HG02840 (cell line): ENCODE measurements around the gene ADAMTSL3.

Experiments used
- ATAC-seq: cut with Tn5 transposase; IDR thresholded peaks from one replicate; pipeline ENCODE4 v1.9.1; 2021; ENCODE audit warnings: mild to moderate bottlenecking, moderate library complexity, moderate number of reproducible peaks; ENCODE audit not compliant: unreplicated experiment, low FRiP score

Gene ADAMTSL3

DNA sequence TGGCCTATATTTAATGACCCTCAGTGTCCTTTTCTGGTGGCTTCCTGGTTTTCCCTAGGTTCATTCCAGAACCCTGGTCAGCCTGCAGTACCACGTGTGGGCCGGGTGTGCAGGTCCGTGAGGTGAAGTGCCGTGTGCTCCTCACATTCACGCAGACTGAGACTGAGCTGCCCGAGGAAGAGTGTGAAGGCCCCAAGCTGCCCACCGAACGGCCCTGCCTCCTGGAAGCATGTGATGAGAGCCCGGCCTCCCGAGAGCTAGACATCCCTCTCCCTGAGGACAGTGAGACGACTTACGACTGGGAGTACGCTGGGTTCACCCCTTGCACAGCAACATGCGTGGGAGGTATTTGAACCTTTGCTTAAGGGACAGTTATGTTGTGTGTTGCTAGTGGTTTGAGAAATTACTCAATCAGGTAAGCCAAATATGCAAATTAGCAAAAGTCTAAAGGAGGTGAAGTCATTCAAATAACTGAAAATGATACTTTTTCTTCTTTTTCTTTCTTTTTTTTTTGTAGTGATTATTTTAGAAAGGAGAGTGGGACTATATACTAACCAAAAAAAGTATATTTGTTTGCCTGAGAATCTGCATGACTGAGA is 259.2 kb downstream of the ADAMTSL3 start:
- ATAC-seq, result no peak

- ATAC-seq, result no peak
Observed at GRCh38 chr15:83914906-83915305, 261.0 kb downstream of the ADAMTSL3 start.

DNA sequence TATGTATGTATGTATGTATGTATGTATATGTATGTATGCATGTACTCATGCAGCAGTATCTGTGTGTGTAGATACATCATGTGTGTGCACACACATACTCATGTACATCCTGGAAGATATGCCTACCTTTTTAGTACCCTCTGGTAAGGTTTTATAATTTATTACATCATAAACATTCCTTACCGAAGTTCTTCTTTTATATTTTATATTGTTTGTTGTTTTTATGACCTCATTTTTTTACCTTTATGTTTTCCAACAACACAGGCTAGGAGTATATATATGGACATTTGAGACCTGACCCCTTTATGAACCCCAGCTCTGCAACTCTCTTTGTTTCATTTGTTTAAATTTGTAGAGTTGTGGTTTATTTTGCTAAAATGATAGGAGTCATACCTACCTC is 263.5 kb downstream of the ADAMTSL3 start:
- ATAC-seq, result no peak

DNA sequence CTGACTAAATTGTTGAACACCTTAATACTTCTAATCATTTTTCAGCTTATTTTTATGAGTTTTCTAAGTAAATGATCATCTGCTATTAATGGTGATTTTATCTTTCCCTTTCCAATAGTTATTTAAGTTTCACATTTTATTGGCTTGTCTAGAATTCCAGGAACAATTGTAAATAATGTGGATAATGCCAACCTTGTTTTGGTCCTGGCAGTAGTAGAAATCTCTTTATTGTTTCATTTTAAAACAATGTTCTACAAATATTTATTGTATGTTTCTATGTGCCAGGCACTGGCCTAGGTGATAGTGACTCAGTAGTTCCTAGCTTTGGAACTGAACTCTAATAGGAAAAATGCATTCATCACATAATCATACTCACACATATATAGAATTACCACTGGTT is 264.1 kb downstream of the ADAMTSL3 start:
- no peak for ATAC-seq

- no peak for ATAC-seq
Observed at GRCh38 chr15:83919319-83919830, 265.5 kb downstream of the ADAMTSL3 start.

- no peak for ATAC-seq
Observed at GRCh38 chr15:83919978-83920510, 266.1 kb downstream of the ADAMTSL3 start.

GRCh38 chr15:83922649-83923294 is 268.8 kb downstream of the ADAMTSL3 start:
- no peak for ATAC-seq

- no peak for ATAC-seq
Observed at GRCh38 chr15:83926116-83926515, 272.2 kb downstream of the ADAMTSL3 start.

GRCh38 chr15:83927704-83928391 is 273.9 kb downstream of the ADAMTSL3 start:
- no peak for ATAC-seq

GRCh38 chr15:83928392-83928734 is 274.4 kb downstream of the ADAMTSL3 start:
- ATAC-seq, result no peak

- no peak for ATAC-seq
Observed at GRCh38 chr15:83928878-83929418, 275.0 kb downstream of the ADAMTSL3 start.

GRCh38 chr15:83929619-83930018 is 275.7 kb downstream of the ADAMTSL3 start:
- no peak for ATAC-seq

- no peak for ATAC-seq
Observed at GRCh38 chr15:83930392-83931212, 276.7 kb downstream of the ADAMTSL3 start.

DNA sequence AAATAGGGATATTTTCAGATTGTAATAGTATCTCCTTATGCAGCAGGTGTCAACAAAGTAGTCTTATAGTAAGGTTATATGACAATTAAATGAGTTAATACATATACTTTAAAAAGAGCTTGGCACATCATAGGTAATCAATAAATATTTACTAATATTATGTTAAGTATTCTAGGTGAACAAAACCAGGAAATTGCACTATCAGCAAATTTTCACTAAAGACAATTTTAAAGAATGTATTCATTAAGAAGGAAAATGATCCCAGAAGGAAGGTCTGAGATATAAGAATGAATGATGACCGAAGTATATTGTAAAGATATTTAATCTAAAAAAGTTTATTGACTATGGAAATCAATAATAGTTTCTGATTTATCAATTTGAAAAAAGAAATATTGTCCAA is 281.9 kb downstream of the ADAMTSL3 start:
- no peak for ATAC-seq

DNA sequence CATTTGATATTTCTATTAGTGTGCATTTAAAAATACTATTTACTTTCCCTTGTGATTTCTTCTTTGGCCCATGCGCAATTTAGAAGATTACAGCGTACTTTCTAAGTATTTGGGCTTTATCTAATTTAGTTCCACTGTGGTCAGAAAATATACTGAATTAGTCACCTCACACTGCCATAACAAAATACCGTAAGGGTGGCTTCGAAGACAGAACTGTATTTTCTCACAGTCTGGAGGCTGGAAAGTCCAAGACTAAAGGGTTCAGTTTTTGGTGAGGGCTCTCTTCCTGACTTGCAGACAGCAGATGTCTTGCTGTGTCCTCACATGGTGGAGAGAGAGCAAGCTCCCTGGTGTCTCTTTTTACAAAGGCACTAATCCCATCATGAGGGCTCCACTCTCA is 286.2 kb downstream of the ADAMTSL3 start:
- no peak for ATAC-seq

- ATAC-seq, result no peak
Observed at GRCh38 chr15:83943043-83943442, 289.1 kb downstream of the ADAMTSL3 start.

GRCh38 chr15:83943849-83944404 is 290.0 kb downstream of the ADAMTSL3 start:
- ATAC-seq, result no peak

DNA sequence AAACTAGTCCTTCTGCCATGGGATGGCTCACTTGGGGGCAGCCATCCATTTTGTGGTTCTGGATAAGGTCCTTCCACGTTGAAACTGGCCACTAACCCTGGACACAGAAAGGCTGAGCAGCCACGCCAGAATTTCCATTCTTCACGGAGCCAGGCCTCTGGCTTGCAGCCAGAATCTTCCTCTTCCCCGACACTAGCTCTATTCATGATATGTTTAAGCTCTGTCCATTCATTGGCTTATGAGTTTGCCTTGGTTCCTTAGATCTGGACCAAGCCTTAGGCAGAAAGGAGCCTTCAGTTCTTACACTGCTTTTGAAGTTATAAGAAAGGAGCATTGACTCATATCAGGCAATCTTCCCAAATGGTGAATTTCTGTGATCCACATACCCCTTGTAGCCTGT is 293.2 kb downstream of the ADAMTSL3 start:
- ATAC-seq, result no peak

DNA sequence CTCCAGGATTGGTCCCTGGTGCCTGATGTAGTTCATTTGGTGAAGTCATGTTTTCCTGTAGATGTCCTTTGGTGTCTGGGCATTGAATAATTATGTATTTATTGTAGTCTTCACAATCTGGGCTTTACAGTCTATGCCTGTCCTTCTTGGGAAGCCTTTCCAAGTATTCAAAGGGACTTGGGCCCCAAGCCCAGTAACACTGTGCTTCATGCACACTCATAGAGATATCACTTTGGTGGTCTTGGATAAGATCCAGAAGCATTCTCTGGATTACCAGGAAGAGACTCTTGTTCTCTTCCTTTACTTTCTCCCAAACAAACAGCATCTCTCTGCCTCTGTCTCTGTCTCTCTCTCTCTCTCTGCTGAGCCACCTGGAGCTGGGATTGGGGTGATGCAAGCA is 300.6 kb downstream of the ADAMTSL3 start:
- ATAC-seq, result no peak

DNA sequence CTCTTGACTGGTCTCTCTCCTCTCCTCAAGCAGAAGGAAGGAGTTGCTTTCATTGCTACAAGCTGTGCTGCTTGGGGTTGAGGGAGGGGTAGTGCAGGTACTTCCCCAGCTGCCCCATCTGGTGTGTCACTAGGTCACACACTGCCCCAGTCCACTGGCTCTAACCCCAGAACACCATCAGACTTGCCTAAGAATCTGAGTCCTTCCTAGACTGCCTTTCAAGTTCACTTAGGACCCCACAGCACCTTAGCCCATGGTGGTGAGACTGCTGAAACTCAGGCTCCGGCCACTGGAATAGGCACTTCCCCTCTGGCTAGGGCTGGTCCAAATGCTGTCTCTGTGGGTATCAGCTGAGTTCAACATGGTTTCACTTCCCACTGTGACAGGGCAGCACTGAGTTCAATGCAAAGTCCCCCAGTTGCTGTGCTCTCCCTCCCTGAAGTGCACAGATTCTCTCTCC is 301.9 kb downstream of the ADAMTSL3 start:
- ATAC-seq, result peak; percentile 92
